Fibroblast of pulmonary artery (primary cell): Measurements from ENCODE around the gene MAGI2.

Experiments used
- DNase-seq: peaks from one replicate; pipeline ENCODE4 v3.0.0-alpha.2; 2010; ENCODE audit warnings: low read depth
- H3K4me3 ChIP-seq: replicated peaks from 2 replicates; pipeline ENCODE4 v1.5.1; 2011; ENCODE audit warnings: low read depth, mild to moderate bottlenecking, control low read depth, low read length, moderate library complexity
- CTCF ChIP-seq: IDR thresholded peaks from 2 replicates; pipeline ENCODE4 v1.5.1; 2011; ENCODE audit warnings: mild to moderate bottlenecking, control low read depth, low read length, inconsistent platforms; ENCODE audit errors: missing control alignments

The MAGI2 gene

GRCh38 chr7:79302293-79302692 is 151.2 kb downstream of the MAGI2 start:
- DNase-seq: no peak
- H3K4me3 ChIP-seq: no peak overlapping the region
- TF ChIP-seq CTCF: no peak

GRCh38 chr7:79301419-79301818 is 152.0 kb downstream of the MAGI2 start:
- TF ChIP-seq CTCF: no peak
- DNase-seq: no peak
- H3K4me3 ChIP-seq: no peak overlapping the region

GRCh38 chr7:79300573-79300972 is 152.9 kb downstream of the MAGI2 start:
- no peak overlapping the region for H3K4me3 ChIP-seq
- no peak for DNase-seq
- no peak for TF ChIP-seq CTCF

GRCh38 chr7:79298145-79298760 is 155.2 kb downstream of the MAGI2 start:
- peak; percentile 84 for TF ChIP-seq CTCF
- H3K4me3 ChIP-seq: no peak overlapping the region
- DNase-seq: peak; percentile 83

- no peak for DNase-seq
- H3K4me3 ChIP-seq: no peak overlapping the region
- TF ChIP-seq CTCF: no peak
Measured at GRCh38 chr7:79296553-79297320, 156.7 kb downstream of the MAGI2 start.

DNA sequence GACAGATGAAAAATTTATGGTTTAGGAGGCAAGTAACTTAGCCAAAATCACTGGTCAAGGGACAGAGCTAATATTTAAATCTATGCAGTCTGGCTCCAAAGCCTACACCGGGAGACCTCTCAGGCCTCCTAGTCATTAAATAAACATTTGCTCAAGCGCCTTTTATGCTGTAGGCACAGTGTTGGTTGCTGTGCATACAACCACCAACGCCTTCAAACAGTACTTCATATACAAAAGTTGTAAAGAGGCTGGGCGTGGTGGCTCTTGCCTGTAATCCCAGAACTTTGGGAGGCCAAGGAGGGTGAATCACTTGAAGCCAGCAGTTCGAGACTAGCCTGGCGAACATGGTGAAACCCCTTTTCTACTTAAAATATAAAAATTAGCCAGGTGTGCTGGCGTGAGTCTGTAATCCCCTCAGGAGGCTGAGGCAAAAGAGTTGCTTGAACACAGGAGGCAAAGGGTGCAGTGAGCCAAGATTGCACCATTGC is 159.8 kb downstream of the MAGI2 start:
- TF ChIP-seq CTCF: no peak

More for the DNA sequence above, 159.8 kb downstream of the MAGI2 start:
- peak; percentile 21 for DNase-seq
- no peak overlapping the region for H3K4me3 ChIP-seq
